AG04450 (cell line): ENCODE data around the gene FMNL2. TPM values are rescaled to one million over a fixed set of nuclear protein-coding genes. Genes with fewer than 3 reads are reported as not detected.

Source experiments
- CTCF ChIA-PET: fragments of 300-600, 350-600 bp; formaldehyde crosslinking; extraction: SDS; loops from one replicate; lab custom pipeline; 2022; ENCODE audit warnings: antibody characterized with exemption, inconsistent platforms; lab: Charles Lee
- POLR2A ChIA-PET: fragments of 350-600 bp; formaldehyde crosslinking; extraction: SDS; loops from one replicate; lab custom pipeline; 2021; ENCODE audit warnings: antibody characterized with exemption, inconsistent platforms; lab: Yijun Ruan, JAX
- DNase-seq: peaks from one replicate; pipeline ENCODE4 v3.0.0-alpha.2; 2011; ENCODE audit warnings: low read depth, low spot score
- H3K27ac ChIP-seq: one replicate; pipeline ENCODE4 v1.5.1; 2012; ENCODE audit warnings: low read depth, low read length, control low read depth
- H3K27me3 ChIP-seq: one replicate; pipeline ENCODE4 v1.6.0; 2012; ENCODE audit warnings: low read length; ENCODE audit not compliant: control insufficient read depth, insufficient read depth
- H3K4me3 ChIP-seq: 2 replicates; pipeline ENCODE4 v1.5.1; 2011; ENCODE audit warnings: mild to moderate bottlenecking, low read depth, low read length, control low read depth
- H3K9me3 ChIP-seq: 2 replicates; pipeline ENCODE4 v1.5.1; 2012; ENCODE audit warnings: low read length; ENCODE audit not compliant: control insufficient read depth, insufficient read depth
- polyA plus RNA-seq: library from polyadenylated mRNA; depleted of rRNA; stranded (reverse); fragments of >200 nt; gene quantifications from 2 replicates; pipeline ENCODE4 v1.2.3, GENCODE V29; 2011
- TF ChIP-seq, protein P1 (sequence below): IDR thresholded peaks from 2 replicates; pipeline ENCODE4 v1.5.1; 2011; ENCODE audit warnings: low read depth, low read length, control low read depth, inconsistent platforms

FMNL2 gene
- polyA plus RNA-seq, 1 experiment, result 22.0 TPM

DNA sequence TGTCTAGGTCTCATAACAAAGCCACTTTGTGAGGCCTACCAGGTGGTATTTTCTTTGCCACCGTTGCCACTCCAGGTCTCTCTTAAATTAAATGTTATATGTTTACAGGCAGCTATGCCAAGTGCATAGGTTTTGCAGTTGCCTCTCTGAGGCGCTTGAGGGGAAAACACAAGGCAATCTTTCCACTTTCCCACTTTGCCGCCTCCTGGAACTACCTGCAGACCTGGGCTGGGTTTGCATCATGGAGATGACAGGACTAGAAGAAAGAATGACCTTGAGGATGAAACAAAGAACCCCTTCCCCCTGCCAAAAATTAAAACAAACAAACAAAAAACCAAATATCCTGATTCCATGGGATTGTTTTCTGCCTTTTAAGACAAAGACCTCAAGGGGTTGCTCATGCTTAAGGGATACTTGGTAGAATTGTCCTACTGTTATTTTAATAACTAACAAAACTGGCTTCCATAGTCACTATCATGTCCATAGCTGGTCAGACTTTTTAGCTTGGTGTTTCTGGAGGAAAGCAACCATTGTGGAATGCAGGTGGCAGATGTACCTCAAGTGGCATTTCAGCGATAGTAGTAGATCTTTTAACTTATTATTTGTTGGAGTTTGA lies 222.4 kb downstream of the FMNL2 start:
- H3K9me3 ChIP-seq, result no peaks in the 10 kb centered on the region
- TF ChIP-seq, protein P1, sequence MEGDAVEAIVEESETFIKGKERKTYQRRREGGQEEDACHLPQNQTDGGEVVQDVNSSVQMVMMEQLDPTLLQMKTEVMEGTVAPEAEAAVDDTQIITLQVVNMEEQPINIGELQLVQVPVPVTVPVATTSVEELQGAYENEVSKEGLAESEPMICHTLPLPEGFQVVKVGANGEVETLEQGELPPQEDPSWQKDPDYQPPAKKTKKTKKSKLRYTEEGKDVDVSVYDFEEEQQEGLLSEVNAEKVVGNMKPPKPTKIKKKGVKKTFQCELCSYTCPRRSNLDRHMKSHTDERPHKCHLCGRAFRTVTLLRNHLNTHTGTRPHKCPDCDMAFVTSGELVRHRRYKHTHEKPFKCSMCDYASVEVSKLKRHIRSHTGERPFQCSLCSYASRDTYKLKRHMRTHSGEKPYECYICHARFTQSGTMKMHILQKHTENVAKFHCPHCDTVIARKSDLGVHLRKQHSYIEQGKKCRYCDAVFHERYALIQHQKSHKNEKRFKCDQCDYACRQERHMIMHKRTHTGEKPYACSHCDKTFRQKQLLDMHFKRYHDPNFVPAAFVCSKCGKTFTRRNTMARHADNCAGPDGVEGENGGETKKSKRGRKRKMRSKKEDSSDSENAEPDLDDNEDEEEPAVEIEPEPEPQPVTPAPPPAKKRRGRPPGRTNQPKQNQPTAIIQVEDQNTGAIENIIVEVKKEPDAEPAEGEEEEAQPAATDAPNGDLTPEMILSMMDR, result no peak
- H3K27me3 ChIP-seq, result no peaks in the 10 kb centered on the region
- no peak for DNase-seq
- ChIA-PET POLR2A (interaction anchor here (0.6 kb wide), 1 partner anchor 381 kb away, joined by 3 read pairs; no protein-coding TSS in a partner anchor), CTCF (interaction anchor here (1.0 to 2.4 kb wide), 3 partner anchors 15 to 532 kb away, joined by 3 to 11 read pairs (median 3); no protein-coding TSS in a partner anchor)
- H3K27ac ChIP-seq, result no peak overlapping the region
- H3K4me3 ChIP-seq, result no peak overlapping the region

DNA sequence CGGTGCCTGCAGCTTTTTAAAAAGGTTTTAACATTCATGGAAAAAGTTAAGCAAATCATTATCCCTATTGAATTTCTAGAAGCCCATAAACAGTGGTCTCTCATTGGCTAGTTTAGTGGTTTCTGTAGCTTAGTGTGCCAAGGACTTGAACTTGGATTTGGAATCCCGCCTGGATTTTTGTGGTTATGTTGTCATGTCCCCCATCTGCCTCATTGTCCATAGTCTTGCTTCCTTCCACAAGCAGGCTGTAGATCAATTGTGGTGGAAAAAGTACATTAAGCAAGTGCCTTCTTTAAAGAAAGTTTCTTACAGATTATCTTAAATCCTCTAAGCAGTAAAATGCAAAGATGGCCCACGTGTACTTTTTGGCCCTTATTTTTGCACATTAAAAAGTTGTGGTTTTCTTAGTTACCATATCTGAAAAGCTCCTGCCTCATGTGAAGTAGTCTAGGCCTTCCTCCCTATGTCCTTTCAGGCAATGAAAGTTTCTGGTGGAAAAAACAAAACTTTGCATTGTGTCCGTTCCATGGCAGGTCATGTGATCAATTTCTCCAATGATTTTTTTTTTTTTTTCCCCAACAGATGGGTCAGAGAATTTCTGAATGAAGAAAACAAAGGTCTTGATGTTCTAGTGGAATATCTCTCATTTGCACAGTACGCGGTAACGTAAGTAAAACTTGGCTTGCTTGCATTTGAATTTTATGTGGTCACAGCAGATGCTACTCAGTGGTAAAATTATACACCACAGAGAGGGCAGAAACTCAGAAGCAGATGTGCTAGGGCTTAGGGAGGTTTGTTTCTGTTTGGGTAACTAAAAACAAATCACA lies 223.4 kb downstream of the FMNL2 start:
- TF ChIP-seq, protein P1, result no peak
- CTCF ChIA-PET, result interaction anchor here (0.7 to 2.4 kb wide), 3 partner anchors 14 to 663 kb away, joined by 3 to 11 read pairs (median 3); no protein-coding TSS in a partner anchor

DNA sequence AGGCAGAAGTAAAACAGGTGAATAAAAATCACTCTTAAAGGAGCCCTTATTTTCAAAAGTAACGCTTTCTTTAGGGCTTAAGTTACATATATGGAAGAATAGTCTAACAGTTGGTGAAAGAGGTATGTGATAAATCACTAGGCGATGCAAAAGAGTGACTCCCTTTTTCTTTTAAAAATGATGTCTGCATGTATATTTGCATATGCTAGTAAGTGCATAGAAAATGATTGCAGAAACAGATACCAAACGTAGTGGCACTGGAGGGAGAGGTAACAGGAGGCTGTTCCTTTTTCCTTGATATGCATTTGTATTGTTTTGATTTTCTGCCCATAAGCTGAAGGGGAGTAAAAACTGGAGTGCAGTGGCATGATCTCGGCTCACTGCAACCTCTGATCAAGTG lies 224.0 kb downstream of the FMNL2 start:
- Histone ChIP-seq H3K27ac (no peak overlapping the region), H3K27me3 (no peaks in the 10 kb centered on the region), H3K9me3 (no peaks in the 10 kb centered on the region), H3K4me3 (no peak overlapping the region)
- CTCF ChIA-PET, result no interaction called here
- POLR2A ChIA-PET, result no interaction called here
- no peak for DNase-seq
- TF ChIP-seq, protein P1, result no peak

More for the DNA sequence above, 223.4 kb downstream of the FMNL2 start:
- POLR2A ChIA-PET, result no interaction called here
- peak; percentile 72 for DNase-seq
- Histone ChIP-seq H3K27me3 (no peaks in the 10 kb centered on the region), H3K9me3 (no peaks in the 10 kb centered on the region), H3K27ac (no peak overlapping the region), H3K4me3 (no peak overlapping the region)

DNA sequence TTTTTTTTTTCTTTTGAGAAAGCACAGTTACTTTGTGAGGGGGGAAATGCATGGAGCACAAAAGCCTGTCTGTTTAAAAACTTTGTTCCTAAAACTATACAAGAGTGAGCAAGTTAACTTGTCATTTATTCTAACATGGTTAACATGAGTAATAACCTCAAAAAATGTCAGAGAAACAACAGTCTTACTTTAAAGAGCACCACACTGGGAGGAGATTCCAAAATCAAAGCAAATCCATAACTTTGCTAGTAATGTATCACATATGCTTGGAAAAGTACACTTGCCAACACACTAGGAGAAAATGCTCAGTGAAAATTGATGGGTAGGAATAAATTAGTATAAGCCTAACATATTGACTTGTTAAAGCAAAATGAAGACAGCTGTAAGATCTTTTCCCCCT lies 225.2 kb downstream of the FMNL2 start:
- TF ChIP-seq, protein P1, result no peak
- DNase-seq, result no peak
- Histone ChIP-seq H3K27ac (no peak overlapping the region), H3K9me3 (no peaks in the 10 kb centered on the region), H3K27me3 (no peaks in the 10 kb centered on the region), H3K4me3 (no peak overlapping the region)
- CTCF ChIA-PET, result interaction anchor here (0.8 to 1.4 kb wide), 2 partner anchors 76 to 371 kb away, joined by 3 to 4 read pairs; no protein-coding TSS in a partner anchor
- POLR2A ChIA-PET, result no interaction called here
